T-helper 2 cell (primary cell): ENCODE measurements around the gene ENO4.

Experiments used
- DNase-seq, 5 experiments: peaks; one replicate each; pipeline versions ENCODE4 v3.0.0 to v3.0.0-alpha.2; 2012 to 2022

The ENO4 gene

GRCh38 chr10:116831790-116832189, 17.5 kb upstream of the ENO4 start:
- no peak for DNase-seq

GRCh38 chr10:116833986-116834985, 15.0 kb upstream of the ENO4 start:
- DNase-seq: no peak

GRCh38 chr10:116835658-116836057, 13.6 kb upstream of the ENO4 start:
- DNase-seq: no peak

GRCh38 chr10:116836083-116836482, 13.2 kb upstream of the ENO4 start:
- no peak for DNase-seq

GRCh38 chr10:116836902-116837523, 12.3 kb upstream of the ENO4 start:
- DNase-seq: no peak

- no peak for DNase-seq
Measured at GRCh38 chr10:116838143-116838725, 11.1 kb upstream of the ENO4 start.

- DNase-seq: no peak
Measured at GRCh38 chr10:116840389-116841075, 8.8 kb upstream of the ENO4 start.

- no peak for DNase-seq
Measured at GRCh38 chr10:116845823-116846222, 3.5 kb upstream of the ENO4 start.

GRCh38 chr10:116848032-116848943, 1.0 kb upstream of the ENO4 start:
- DNase-seq: peak in 1 of 5 experiments; percentile 47

GRCh38 chr10:116848944-116849247, 403 bp upstream of the ENO4 start:
- no peak for DNase-seq

GRCh38 chr10:116850058-116850611, 836 bp downstream of the ENO4 start:
- DNase-seq: no peak

GRCh38 chr10:116852246-116852645, 2.9 kb downstream of the ENO4 start:
- no peak for DNase-seq

GRCh38 chr10:116853287-116853686, 4.0 kb downstream of the ENO4 start:
- no peak for DNase-seq

- no peak for DNase-seq
Measured at GRCh38 chr10:116853701-116854100, 4.4 kb downstream of the ENO4 start.

- DNase-seq: no peak
Measured at GRCh38 chr10:116857156-116857555, 7.9 kb downstream of the ENO4 start.

GRCh38 chr10:116861796-116862195, 12.5 kb downstream of the ENO4 start:
- no peak for DNase-seq

GRCh38 chr10:116864436-116864835, 15.1 kb downstream of the ENO4 start:
- DNase-seq: no peak

GRCh38 chr10:116866066-116866465, 16.8 kb downstream of the ENO4 start:
- DNase-seq: no peak

GRCh38 chr10:116866987-116867595, 17.8 kb downstream of the ENO4 start:
- no peak for DNase-seq

- no peak for DNase-seq
Measured at GRCh38 chr10:116868198-116868676, 18.9 kb downstream of the ENO4 start.

- DNase-seq: no peak
Measured at GRCh38 chr10:116868722-116869121, 19.4 kb downstream of the ENO4 start.
